Adipocyte (in vitro differentiated cells): Measurements from ENCODE around the gene JAZF1.

Experiments used
- DNase-seq: peaks from one replicate; pipeline ENCODE4 v3.0.0-alpha.2; 2015; ENCODE audit warnings: low read depth
- H3K27me3 ChIP-seq: replicated peaks from 2 replicates; pipeline ENCODE4 v1.7.0; 2013; ENCODE audit warnings: mild to moderate bottlenecking, low read length, moderate library complexity; ENCODE audit not compliant: control insufficient read depth, insufficient read depth
- H3K36me3 ChIP-seq: 2 replicates; pipeline ENCODE4 v1.7.0; 2013; ENCODE audit warnings: low read length, mild to moderate bottlenecking, moderate library complexity; ENCODE audit not compliant: control insufficient read depth, insufficient read depth, severe bottlenecking
- H3K4me1 ChIP-seq: 2 replicates; pipeline ENCODE4 v1.7.0; 2013; ENCODE audit warnings: mild to moderate bottlenecking, low read length, moderate library complexity; ENCODE audit not compliant: control insufficient read depth, insufficient read depth
- H3K4me3 ChIP-seq: 2 replicates; pipeline ENCODE4 v1.7.0; 2013; ENCODE audit warnings: mild to moderate bottlenecking, low read length, moderate library complexity
- H3K9ac ChIP-seq: 2 replicates; pipeline ENCODE4 v1.7.0; 2013; ENCODE audit warnings: mild to moderate bottlenecking, low read length, moderate library complexity
- H3K9me3 ChIP-seq: 2 replicates; pipeline ENCODE4 v1.7.0; 2013; ENCODE audit warnings: mild to moderate bottlenecking, low read length, moderate library complexity; ENCODE audit not compliant: control insufficient read depth

Gene JAZF1

DNA sequence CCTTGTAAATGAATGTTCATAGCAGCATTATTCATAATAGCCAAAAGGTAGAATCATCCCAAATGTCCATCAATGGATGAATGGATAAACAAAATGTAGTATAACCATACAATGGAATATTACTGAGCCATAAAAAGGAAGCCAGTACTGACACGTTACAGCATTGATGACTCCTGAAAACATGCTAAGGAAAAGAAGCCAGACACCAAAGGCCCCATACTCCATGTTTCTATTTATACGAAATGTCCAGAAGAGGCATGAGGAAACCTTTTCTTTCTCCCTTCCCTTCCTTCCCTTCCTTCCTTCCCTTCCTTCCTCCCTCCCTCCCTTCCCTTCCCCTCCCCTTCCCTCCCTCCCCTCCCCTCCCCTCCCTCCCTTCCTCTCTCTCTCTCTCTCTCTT, 131.9 kb downstream of the JAZF1 start:
- DNase-seq = no peak
- Histone ChIP-seq H3K9ac (no peak overlapping the region), H3K9me3 (no peaks in the 10 kb centered on the region), H3K4me1 (peaks cover 5% of the 10 kb centered on the region), H3K36me3 (no peaks in the 10 kb centered on the region), H3K27me3 (no peaks in the 10 kb centered on the region), H3K4me3 (no peak overlapping the region)

DNA sequence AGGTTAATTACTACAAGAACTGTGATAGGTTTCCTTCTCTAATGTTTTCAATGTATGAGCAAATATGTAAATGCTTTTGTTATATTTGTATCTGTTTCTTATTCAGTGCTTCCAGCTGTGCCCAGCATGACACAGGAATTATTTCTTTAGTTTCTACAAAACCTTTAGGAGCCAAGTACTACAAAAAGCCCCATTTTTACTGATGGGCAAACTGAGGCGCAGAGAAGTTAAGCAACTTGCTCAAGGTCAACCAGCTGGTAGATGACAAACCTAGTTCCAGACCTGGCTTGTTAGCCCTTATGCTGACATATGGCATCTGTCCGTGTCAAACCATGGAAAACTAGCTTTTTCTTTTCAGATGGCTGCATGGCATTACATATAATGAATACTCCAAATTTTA, 134.6 kb downstream of the JAZF1 start:
- H3K9ac ChIP-seq = no peak overlapping the region
- no peaks in the 10 kb centered on the region for H3K9me3 ChIP-seq
- H3K4me3 ChIP-seq = no peak overlapping the region
- no peak for DNase-seq
- no peaks in the 10 kb centered on the region for H3K36me3 ChIP-seq
- H3K4me1 ChIP-seq = peaks cover 4% of the 10 kb centered on the region
- no peaks in the 10 kb centered on the region for H3K27me3 ChIP-seq

- no peaks in the 10 kb centered on the region for H3K27me3 ChIP-seq
- no peaks in the 10 kb centered on the region for H3K36me3 ChIP-seq
- H3K9ac ChIP-seq = no peak overlapping the region
- no peak for DNase-seq
- H3K4me1 ChIP-seq = peaks cover 8% of the 10 kb centered on the region
- no peak overlapping the region for H3K4me3 ChIP-seq
- no peaks in the 10 kb centered on the region for H3K9me3 ChIP-seq
These were observed 135.0 kb downstream of the JAZF1 start for GRCh38 chr7:28045592-28045991.

- Histone ChIP-seq H3K9me3 (no peaks in the 10 kb centered on the region), H3K4me3 (no peak overlapping the region), H3K9ac (no peak overlapping the region), H3K4me1 (peaks cover 16% of the 10 kb centered on the region), H3K36me3 (no peaks in the 10 kb centered on the region), H3K27me3 (no peaks in the 10 kb centered on the region)
- no peak for DNase-seq
These were observed 135.8 kb downstream of the JAZF1 start for GRCh38 chr7:28044825-28045224.

GRCh38 chr7:28042721-28043120, 137.9 kb downstream of the JAZF1 start:
- no peaks in the 10 kb centered on the region for H3K36me3 ChIP-seq
- no peak overlapping the region for H3K4me3 ChIP-seq
- H3K9me3 ChIP-seq = no peaks in the 10 kb centered on the region
- H3K9ac ChIP-seq = no peak overlapping the region
- H3K4me1 ChIP-seq = peaks cover 33% of the 10 kb centered on the region
- no peaks in the 10 kb centered on the region for H3K27me3 ChIP-seq
- no peak for DNase-seq

- Histone ChIP-seq H3K36me3 (no peaks in the 10 kb centered on the region), H3K9me3 (no peaks in the 10 kb centered on the region), H3K4me1 (peaks cover 41% of the 10 kb centered on the region), H3K4me3 (peak overlapping the region; percentile 32), H3K9ac (no peak overlapping the region), H3K27me3 (no peaks in the 10 kb centered on the region)
- peak; percentile 71 for DNase-seq
These were observed 138.9 kb downstream of the JAZF1 start for GRCh38 chr7:28041508-28042314.

GRCh38 chr7:28038175-28038797, 142.3 kb downstream of the JAZF1 start:
- peak overlapping the region; percentile 48 for H3K4me3 ChIP-seq
- no peaks in the 10 kb centered on the region for H3K9me3 ChIP-seq
- peaks cover 59% of the 10 kb centered on the region for H3K4me1 ChIP-seq
- H3K9ac ChIP-seq = peak overlapping the region; percentile 59
- H3K27me3 ChIP-seq = no peaks in the 10 kb centered on the region
- DNase-seq = no peak
- H3K36me3 ChIP-seq = no peaks in the 10 kb centered on the region

GRCh38 chr7:28037220-28038010, 143.2 kb downstream of the JAZF1 start:
- Histone ChIP-seq H3K4me3 (peak overlapping the region; percentile 48), H3K27me3 (no peaks in the 10 kb centered on the region), H3K9ac (peak overlapping the region; percentile 68), H3K9me3 (no peaks in the 10 kb centered on the region), H3K36me3 (no peaks in the 10 kb centered on the region), H3K4me1 (peaks cover 59% of the 10 kb centered on the region)
- DNase-seq = peak; percentile 96

GRCh38 chr7:28036696-28037095, 143.9 kb downstream of the JAZF1 start:
- peak overlapping the region; percentile 68 for H3K9ac ChIP-seq
- H3K27me3 ChIP-seq = no peaks in the 10 kb centered on the region
- H3K4me3 ChIP-seq = peak overlapping the region; percentile 17
- no peaks in the 10 kb centered on the region for H3K36me3 ChIP-seq
- no peaks in the 10 kb centered on the region for H3K9me3 ChIP-seq
- DNase-seq = peak; percentile 43
- H3K4me1 ChIP-seq = peaks cover 59% of the 10 kb centered on the region

- H3K9ac ChIP-seq = no peak overlapping the region
- peaks cover 32% of the 10 kb centered on the region for H3K4me1 ChIP-seq
- no peaks in the 10 kb centered on the region for H3K9me3 ChIP-seq
- H3K4me3 ChIP-seq = no peak overlapping the region
- no peak for DNase-seq
- H3K36me3 ChIP-seq = no peaks in the 10 kb centered on the region
- no peaks in the 10 kb centered on the region for H3K27me3 ChIP-seq
These were observed 147.2 kb downstream of the JAZF1 start for GRCh38 chr7:28033386-28033785.

DNA sequence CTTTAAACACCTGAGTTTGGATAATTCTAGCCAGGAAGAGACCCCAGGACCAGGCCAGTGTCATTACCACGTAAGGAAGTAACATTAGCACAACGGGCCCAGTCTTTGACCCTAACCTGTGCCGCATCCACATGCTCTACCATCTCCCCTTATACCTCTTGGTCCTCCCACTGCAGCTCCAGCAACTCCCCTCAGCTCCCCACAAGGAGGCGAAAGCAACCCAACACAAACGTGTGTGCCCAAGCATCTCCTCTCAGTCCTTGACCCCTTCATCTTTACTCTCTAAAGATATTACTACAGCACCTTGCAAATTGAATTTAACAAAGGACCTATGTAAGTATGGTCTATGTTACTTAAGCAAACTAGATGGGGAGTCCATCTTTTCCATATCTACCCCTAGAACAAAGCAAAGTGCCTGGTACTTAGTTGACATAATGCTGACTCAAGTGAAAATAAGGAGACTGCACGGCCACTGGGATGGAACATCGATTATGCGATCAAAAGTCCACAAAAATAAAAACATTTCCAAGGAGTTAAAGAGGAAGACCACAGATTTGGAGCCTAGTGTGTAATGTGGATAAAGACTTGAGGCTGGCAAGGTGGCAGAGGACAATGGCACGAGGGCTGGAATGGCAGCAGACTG, 147.7 kb downstream of the JAZF1 start:
- Histone ChIP-seq H3K9ac (no peak overlapping the region), H3K27me3 (no peaks in the 10 kb centered on the region), H3K4me3 (no peak overlapping the region), H3K36me3 (no peaks in the 10 kb centered on the region), H3K4me1 (peaks cover 27% of the 10 kb centered on the region), H3K9me3 (no peaks in the 10 kb centered on the region)
- DNase-seq = no peak
